ENCODE results near the gene ATP5PD. TPM values are rescaled to one million over a fixed set of nuclear protein-coding genes. Genes with fewer than 3 reads are reported as not detected.

Gene ATP5PD
- total RNA-seq, 1 donor from 2014 or later, result 153 TPM

DNA sequence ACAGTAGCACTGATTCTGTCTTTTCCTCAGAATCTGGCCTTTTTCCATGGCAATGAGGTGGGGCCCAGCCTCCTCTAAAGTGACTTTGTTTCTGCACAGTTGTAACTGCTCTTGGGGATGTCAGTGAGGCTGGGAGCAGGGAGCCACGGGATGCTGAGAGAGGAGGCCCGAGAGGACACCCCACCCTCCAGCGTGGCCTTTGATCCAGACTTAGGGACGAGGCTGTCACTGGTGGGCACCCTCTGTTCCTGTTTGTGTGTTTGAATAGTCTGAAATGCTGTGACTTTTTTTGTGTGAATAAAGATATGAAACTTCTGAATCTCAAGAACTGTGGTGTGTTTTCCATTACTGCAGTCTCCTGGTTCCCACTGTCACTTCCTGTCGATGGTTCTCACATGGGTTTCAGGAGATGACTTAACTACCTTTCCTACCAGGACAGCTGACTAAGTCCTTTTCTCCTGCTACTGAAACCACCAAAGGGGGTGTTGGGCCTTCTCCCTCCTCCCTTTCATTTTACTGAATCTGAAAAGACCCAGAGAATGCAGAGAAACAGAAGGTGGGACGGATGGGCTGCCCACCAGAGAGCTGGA lies 18.9 kb upstream of the ATP5PD start:
- no peaks in the 10 kb centered on the region for H3K9me3 Mint-ChIP-seq
- no peaks in the 10 kb centered on the region for H3K4me1 Mint-ChIP-seq
- no peak for TF ChIP-seq CTCF (IDR thresholded peaks at IDR 0.05; ENCODE audit: unreplicated experiment)
- H3K27me3 Mint-ChIP-seq (ENCODE audit: low read depth), result no peaks in the 10 kb centered on the region
- no peak for DNase-seq (ENCODE audit: low spot score in 2 of 2, unreplicated experiment in 2 of 2)
- no peak overlapping the region for H3K4me3 Mint-ChIP-seq
- peaks cover 18% of the 10 kb centered on the region for H3K36me3 Mint-ChIP-seq
- H3K27ac Mint-ChIP-seq, result no peak overlapping the region

GRCh38 chr17:75064867-75065561 lies 18.2 kb upstream of the ATP5PD start:
- no peak for DNase-seq (ENCODE audit: low spot score in 2 of 2, unreplicated experiment in 2 of 2)
- Mint-ChIP-seq H3K9me3 (no peaks in the 10 kb centered on the region), H3K4me3 (no peak overlapping the region), H3K36me3 (peaks cover 18% of the 10 kb centered on the region), H3K27me3 (ENCODE audit: low read depth) (no peaks in the 10 kb centered on the region), H3K4me1 (no peaks in the 10 kb centered on the region), H3K27ac (no peak overlapping the region)
- no peak for TF ChIP-seq CTCF (IDR thresholded peaks at IDR 0.05; ENCODE audit: unreplicated experiment)

DNA sequence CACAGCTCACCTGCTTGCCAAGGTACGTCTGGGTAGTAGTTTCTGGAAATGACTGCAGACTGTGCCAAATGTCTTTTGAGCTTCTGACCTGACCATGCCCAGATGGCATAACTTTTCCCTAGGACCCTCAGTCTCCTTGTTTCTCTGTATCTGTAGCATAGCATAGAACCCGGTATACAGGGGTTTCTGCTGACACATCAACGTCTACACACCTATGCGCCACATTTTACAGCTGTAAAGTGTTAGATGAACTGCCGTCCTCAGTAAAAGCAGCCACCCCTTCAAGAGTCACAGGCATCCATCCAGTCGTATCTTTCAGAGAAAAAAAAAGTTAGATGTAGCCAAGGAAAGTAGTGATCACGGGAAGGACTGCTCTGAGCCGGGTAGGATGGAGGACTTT lies 17.7 kb upstream of the ATP5PD start:
- Mint-ChIP-seq H3K36me3 (peaks cover 24% of the 10 kb centered on the region), H3K27ac (no peak overlapping the region)
- DNase-seq (ENCODE audit: low spot score in 2 of 2, unreplicated experiment in 2 of 2), result no peak

DNA sequence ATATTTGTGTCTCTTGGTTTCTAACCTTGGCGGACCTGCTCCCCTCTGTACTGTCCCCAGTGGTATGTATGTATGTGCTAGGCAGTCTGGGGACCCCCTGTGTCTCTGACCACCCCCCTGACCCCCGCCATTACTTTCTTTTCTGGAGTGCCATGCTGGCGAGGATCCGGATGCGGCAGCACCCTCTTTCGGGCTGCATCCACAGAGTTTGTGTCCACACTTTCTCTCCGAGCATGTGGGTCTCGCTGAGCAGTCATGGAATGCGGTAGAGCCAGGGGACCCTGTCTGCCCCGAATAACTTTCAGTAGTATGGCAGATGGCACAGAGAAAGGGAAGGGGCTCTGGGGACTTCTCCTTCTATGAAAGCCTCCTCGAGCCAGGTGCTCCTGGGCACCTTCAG lies 17.3 kb upstream of the ATP5PD start:
- H3K4me3 Mint-ChIP-seq, result no peak overlapping the region
- no peaks in the 10 kb centered on the region for H3K4me1 Mint-ChIP-seq
- no peak for DNase-seq (ENCODE audit: low spot score in 2 of 2, unreplicated experiment in 2 of 2)
- H3K9me3 Mint-ChIP-seq, result no peaks in the 10 kb centered on the region
- no peaks in the 10 kb centered on the region for H3K27me3 Mint-ChIP-seq (ENCODE audit: low read depth)
- H3K27ac Mint-ChIP-seq, result no peak overlapping the region
- H3K36me3 Mint-ChIP-seq, result peaks cover 25% of the 10 kb centered on the region
- TF ChIP-seq CTCF (IDR thresholded peaks at IDR 0.05; ENCODE audit: unreplicated experiment), result no peak

More for the DNA sequence above, 17.7 kb upstream of the ATP5PD start:
- H3K4me3 Mint-ChIP-seq, result no peak overlapping the region
- TF ChIP-seq CTCF (IDR thresholded peaks at IDR 0.05; ENCODE audit: unreplicated experiment), result no peak
- H3K27me3 Mint-ChIP-seq (ENCODE audit: low read depth), result no peaks in the 10 kb centered on the region
- H3K4me1 Mint-ChIP-seq, result no peaks in the 10 kb centered on the region
- no peaks in the 10 kb centered on the region for H3K9me3 Mint-ChIP-seq

DNA sequence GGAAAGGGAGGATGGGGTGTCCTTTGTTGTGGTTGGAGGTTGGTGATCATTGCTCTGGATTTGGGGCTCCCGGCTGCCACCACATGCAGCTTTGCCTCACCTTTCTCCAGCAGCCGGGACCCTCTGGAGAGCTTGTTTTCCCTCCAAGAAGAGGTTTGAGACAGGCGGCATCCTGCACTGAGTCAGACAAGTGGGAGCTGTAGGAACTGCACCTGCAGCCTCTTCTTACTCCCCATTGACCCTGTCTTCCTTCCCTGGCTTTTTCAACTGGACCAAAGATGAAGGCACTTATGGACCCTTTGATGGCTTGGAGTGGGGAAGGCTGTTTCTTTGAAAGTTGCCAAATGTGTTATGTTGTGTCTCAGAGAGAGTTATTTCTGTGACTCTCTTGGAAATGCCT lies 16.9 kb upstream of the ATP5PD start:
- Mint-ChIP-seq H3K36me3 (peaks cover 25% of the 10 kb centered on the region), H3K9me3 (no peaks in the 10 kb centered on the region), H3K27me3 (ENCODE audit: low read depth) (no peaks in the 10 kb centered on the region), H3K4me1 (no peaks in the 10 kb centered on the region), H3K27ac (no peak overlapping the region), H3K4me3 (no peak overlapping the region)
- no peak for TF ChIP-seq CTCF (IDR thresholded peaks at IDR 0.05; ENCODE audit: unreplicated experiment)
- no peak for DNase-seq (ENCODE audit: low spot score in 2 of 2, unreplicated experiment in 2 of 2)
